Mononuclear cell (primary cell): Measurements from ENCODE around the gene ATP8A2. TPM values are rescaled to one million over a fixed set of nuclear protein-coding genes. Genes with fewer than 3 reads are reported as not detected.

Source experiments
- H3K27me3 ChIP-seq: 2 replicates; pipeline ENCODE4 v1.6.0; 2011; ENCODE audit warnings: low read length, control low read depth; ENCODE audit not compliant: insufficient read depth
- H3K4me1 ChIP-seq: 2 replicates; pipeline ENCODE4 v1.5.1; 2011; ENCODE audit warnings: mild to moderate bottlenecking, low read length, control low read depth; ENCODE audit not compliant: insufficient read depth
- H3K4me3 ChIP-seq: 2 replicates; pipeline ENCODE4 v1.5.1; 2011; ENCODE audit warnings: mild to moderate bottlenecking, low read length, moderate library complexity
- H3K9me3 ChIP-seq: 2 replicates; pipeline ENCODE4 v1.5.1; 2011; ENCODE audit warnings: low read depth, mild to moderate bottlenecking, control low read depth, low read length
- total RNA-seq: library from RNA; depleted of rRNA; stranded (reverse); fragments of >200 nt; gene quantifications from one replicate; pipeline ENCODE4 v1.2.3, GENCODE V29; 2012

The ATP8A2 gene
- total RNA-seq, 1 donor, result 0.21 TPM

GRCh38 chr13:25679159-25679558 lies 307.4 kb downstream of the ATP8A2 start:
- H3K9me3 ChIP-seq, result no peaks in the 10 kb centered on the region
- H3K27me3 ChIP-seq, result no peaks in the 10 kb centered on the region
- H3K4me1 ChIP-seq, result no peaks in the 10 kb centered on the region
- no peak overlapping the region for H3K4me3 ChIP-seq

GRCh38 chr13:25679936-25680335 lies 308.2 kb downstream of the ATP8A2 start:
- Histone ChIP-seq H3K4me3 (no peak overlapping the region), H3K27me3 (no peaks in the 10 kb centered on the region), H3K9me3 (no peaks in the 10 kb centered on the region), H3K4me1 (no peaks in the 10 kb centered on the region)

GRCh38 chr13:25682276-25682675 lies 310.5 kb downstream of the ATP8A2 start:
- no peaks in the 10 kb centered on the region for H3K4me1 ChIP-seq

GRCh38 chr13:25683056-25683455 lies 311.3 kb downstream of the ATP8A2 start:
- Histone ChIP-seq H3K4me1 (no peaks in the 10 kb centered on the region), H3K4me3 (no peak overlapping the region), H3K9me3 (no peaks in the 10 kb centered on the region), H3K27me3 (no peaks in the 10 kb centered on the region)

More at GRCh38 chr13:25682276-25682675, 310.5 kb downstream of the ATP8A2 start:
- no peaks in the 10 kb centered on the region for H3K9me3 ChIP-seq
- H3K4me3 ChIP-seq, result no peak overlapping the region
- no peaks in the 10 kb centered on the region for H3K27me3 ChIP-seq

- Histone ChIP-seq H3K9me3 (no peaks in the 10 kb centered on the region), H3K27me3 (no peaks in the 10 kb centered on the region), H3K4me1 (no peaks in the 10 kb centered on the region), H3K4me3 (no peak overlapping the region)
Observed at GRCh38 chr13:25683662-25684370, 312.0 kb downstream of the ATP8A2 start.

- Histone ChIP-seq H3K4me3 (no peak overlapping the region), H3K4me1 (no peaks in the 10 kb centered on the region), H3K27me3 (no peaks in the 10 kb centered on the region), H3K9me3 (no peaks in the 10 kb centered on the region)
Observed at GRCh38 chr13:25684491-25684890, 312.7 kb downstream of the ATP8A2 start.

GRCh38 chr13:25686831-25687470 lies 315.2 kb downstream of the ATP8A2 start:
- Histone ChIP-seq H3K4me1 (no peaks in the 10 kb centered on the region), H3K9me3 (no peaks in the 10 kb centered on the region), H3K27me3 (no peaks in the 10 kb centered on the region), H3K4me3 (no peak overlapping the region)

GRCh38 chr13:25687471-25688225 lies 315.9 kb downstream of the ATP8A2 start:
- Histone ChIP-seq H3K9me3 (no peaks in the 10 kb centered on the region), H3K4me1 (no peaks in the 10 kb centered on the region), H3K4me3 (no peak overlapping the region), H3K27me3 (no peaks in the 10 kb centered on the region)

GRCh38 chr13:25688536-25688935 lies 316.8 kb downstream of the ATP8A2 start:
- no peaks in the 10 kb centered on the region for H3K4me1 ChIP-seq
- no peak overlapping the region for H3K4me3 ChIP-seq
- no peaks in the 10 kb centered on the region for H3K27me3 ChIP-seq
- no peaks in the 10 kb centered on the region for H3K9me3 ChIP-seq

- Histone ChIP-seq H3K27me3 (no peaks in the 10 kb centered on the region), H3K9me3 (no peaks in the 10 kb centered on the region), H3K4me3 (no peak overlapping the region), H3K4me1 (no peaks in the 10 kb centered on the region)
Observed at GRCh38 chr13:25689539-25689938, 317.8 kb downstream of the ATP8A2 start.

GRCh38 chr13:25690582-25690981 lies 318.8 kb downstream of the ATP8A2 start:
- H3K9me3 ChIP-seq, result no peaks in the 10 kb centered on the region
- no peak overlapping the region for H3K4me3 ChIP-seq
- no peaks in the 10 kb centered on the region for H3K27me3 ChIP-seq
- H3K4me1 ChIP-seq, result no peaks in the 10 kb centered on the region

GRCh38 chr13:25691654-25692053 lies 319.9 kb downstream of the ATP8A2 start:
- H3K27me3 ChIP-seq, result no peaks in the 10 kb centered on the region
- H3K4me3 ChIP-seq, result no peak overlapping the region
- no peaks in the 10 kb centered on the region for H3K4me1 ChIP-seq
- no peaks in the 10 kb centered on the region for H3K9me3 ChIP-seq

GRCh38 chr13:25692099-25692498 lies 320.3 kb downstream of the ATP8A2 start:
- Histone ChIP-seq H3K4me3 (no peak overlapping the region), H3K4me1 (no peaks in the 10 kb centered on the region), H3K27me3 (no peaks in the 10 kb centered on the region), H3K9me3 (no peaks in the 10 kb centered on the region)

GRCh38 chr13:25699056-25699455 lies 327.3 kb downstream of the ATP8A2 start:
- no peak overlapping the region for H3K4me3 ChIP-seq
- no peaks in the 10 kb centered on the region for H3K9me3 ChIP-seq
- no peaks in the 10 kb centered on the region for H3K4me1 ChIP-seq
- H3K27me3 ChIP-seq, result no peaks in the 10 kb centered on the region

GRCh38 chr13:25699600-25699999 lies 327.8 kb downstream of the ATP8A2 start:
- no peaks in the 10 kb centered on the region for H3K9me3 ChIP-seq
- H3K4me1 ChIP-seq, result no peaks in the 10 kb centered on the region
- H3K27me3 ChIP-seq, result no peaks in the 10 kb centered on the region
- H3K4me3 ChIP-seq, result no peak overlapping the region
